ENCODE data around the gene AGTPBP1.

- no peak for TF ChIP-seq EZH2phosphoT487 (IDR thresholded peaks at IDR 0.05; ENCODE audit: borderline replicate concordance, low read depth, low read length)
- TF ChIP-seq CTCF (conservative IDR thresholded peaks at IDR 0.05; ENCODE audit: low read length), result no peak
Observed at GRCh38 chr9:85547599-85547998, 194.2 kb downstream of the AGTPBP1 start.
